WERI-Rb-1 (cell line): ENCODE measurements around the gene OPHN1.
A peak's percentile ranks its signal among the peaks of the same experiment; 100 is the strongest.

ENCODE experiments used
- DNase-seq: peaks from one replicate; pipeline ENCODE4 v3.0.0-alpha.2; 2020
- H3K27ac ChIP-seq: fragments of 250-450 bp; sonication (Bioruptor Pico); 2 replicates; pipeline ENCODE4 v1.5.1; 2020; ENCODE audit warnings: mild to moderate bottlenecking, moderate library complexity
- H3K27me3 ChIP-seq: fragments of 250-450 bp; sonication (Bioruptor Pico); 2 replicates; pipeline ENCODE4 v1.5.1; 2021; ENCODE audit warnings: mild to moderate bottlenecking, low read depth, moderate library complexity; ENCODE audit not compliant: insufficient read depth, severe bottlenecking
- H3K36me3 ChIP-seq: fragments of 250-450 bp; sonication (Bioruptor Pico); 2 replicates; pipeline ENCODE4 v1.5.1; 2020; ENCODE audit warnings: mild to moderate bottlenecking, moderate library complexity
- H3K4me3 ChIP-seq: 2 replicates; pipeline ENCODE4 v1.5.1; 2011; ENCODE audit warnings: low read depth, mild to moderate bottlenecking, control low read depth, low read length
- H3K9me3 ChIP-seq: fragments of 250-450 bp; sonication (Bioruptor Pico); 2 replicates; pipeline ENCODE4 v1.5.1; 2021; ENCODE audit warnings: mild to moderate bottlenecking, moderate library complexity; ENCODE audit not compliant: severe bottlenecking
- TF ChIP-seq, protein P1 (sequence below): IDR thresholded peaks from 2 replicates; pipeline ENCODE4 v1.5.1; 2011; ENCODE audit warnings: low read depth, mild to moderate bottlenecking, control low read depth, inconsistent platforms, low read length

OPHN1 gene, protein sequence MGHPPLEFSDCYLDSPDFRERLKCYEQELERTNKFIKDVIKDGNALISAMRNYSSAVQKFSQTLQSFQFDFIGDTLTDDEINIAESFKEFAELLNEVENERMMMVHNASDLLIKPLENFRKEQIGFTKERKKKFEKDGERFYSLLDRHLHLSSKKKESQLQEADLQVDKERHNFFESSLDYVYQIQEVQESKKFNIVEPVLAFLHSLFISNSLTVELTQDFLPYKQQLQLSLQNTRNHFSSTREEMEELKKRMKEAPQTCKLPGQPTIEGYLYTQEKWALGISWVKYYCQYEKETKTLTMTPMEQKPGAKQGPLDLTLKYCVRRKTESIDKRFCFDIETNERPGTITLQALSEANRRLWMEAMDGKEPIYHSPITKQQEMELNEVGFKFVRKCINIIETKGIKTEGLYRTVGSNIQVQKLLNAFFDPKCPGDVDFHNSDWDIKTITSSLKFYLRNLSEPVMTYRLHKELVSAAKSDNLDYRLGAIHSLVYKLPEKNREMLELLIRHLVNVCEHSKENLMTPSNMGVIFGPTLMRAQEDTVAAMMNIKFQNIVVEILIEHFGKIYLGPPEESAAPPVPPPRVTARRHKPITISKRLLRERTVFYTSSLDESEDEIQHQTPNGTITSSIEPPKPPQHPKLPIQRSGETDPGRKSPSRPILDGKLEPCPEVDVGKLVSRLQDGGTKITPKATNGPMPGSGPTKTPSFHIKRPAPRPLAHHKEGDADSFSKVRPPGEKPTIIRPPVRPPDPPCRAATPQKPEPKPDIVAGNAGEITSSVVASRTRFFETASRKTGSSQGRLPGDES

DNA sequence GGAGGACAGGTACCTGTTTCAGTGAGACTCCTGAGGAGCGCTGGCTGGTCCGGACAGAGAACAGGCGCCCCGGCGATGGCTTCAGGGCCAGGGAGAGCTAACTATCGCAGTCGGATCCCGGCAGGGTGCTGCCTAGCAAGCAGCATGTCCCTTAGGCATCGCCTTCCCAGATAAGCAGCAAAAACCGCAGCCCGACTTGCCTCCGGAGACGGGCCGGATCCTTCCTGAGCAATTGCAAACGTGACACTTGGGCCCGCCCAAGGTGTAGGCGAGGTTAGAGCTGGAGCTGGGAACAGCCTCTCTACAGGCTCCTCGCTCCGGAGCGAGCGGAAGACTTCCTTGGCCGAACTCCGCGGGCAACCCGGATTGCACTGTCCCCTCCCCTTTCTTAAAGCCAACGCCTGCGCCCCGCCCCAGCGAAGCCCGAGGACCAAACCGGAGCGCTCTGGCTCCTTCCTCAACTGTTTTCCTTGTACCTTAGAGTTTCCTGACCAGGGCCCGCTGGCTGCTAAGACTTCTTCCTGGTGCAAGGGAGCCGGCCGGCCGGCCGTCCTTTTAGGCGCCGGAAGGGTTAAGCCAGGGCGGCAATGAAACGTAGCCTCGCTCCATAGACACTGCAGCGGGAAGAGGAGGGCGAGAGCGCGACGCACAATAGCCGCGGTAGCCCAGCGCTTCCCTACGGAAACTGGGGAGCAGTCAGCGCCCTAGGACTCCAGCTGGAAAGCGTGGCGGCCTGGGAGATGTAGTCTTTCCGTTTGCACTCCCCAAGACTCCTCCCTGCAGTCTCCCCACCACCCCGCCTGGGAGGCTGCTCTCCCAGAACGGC, at the start of gene OPHN1:
OPHN1 (minus strand) TSS at position 341 of the 826 bp plus-strand sequence. CDS start 475 bp downstream, outside the sequence.
- TF ChIP-seq, protein P1, sequence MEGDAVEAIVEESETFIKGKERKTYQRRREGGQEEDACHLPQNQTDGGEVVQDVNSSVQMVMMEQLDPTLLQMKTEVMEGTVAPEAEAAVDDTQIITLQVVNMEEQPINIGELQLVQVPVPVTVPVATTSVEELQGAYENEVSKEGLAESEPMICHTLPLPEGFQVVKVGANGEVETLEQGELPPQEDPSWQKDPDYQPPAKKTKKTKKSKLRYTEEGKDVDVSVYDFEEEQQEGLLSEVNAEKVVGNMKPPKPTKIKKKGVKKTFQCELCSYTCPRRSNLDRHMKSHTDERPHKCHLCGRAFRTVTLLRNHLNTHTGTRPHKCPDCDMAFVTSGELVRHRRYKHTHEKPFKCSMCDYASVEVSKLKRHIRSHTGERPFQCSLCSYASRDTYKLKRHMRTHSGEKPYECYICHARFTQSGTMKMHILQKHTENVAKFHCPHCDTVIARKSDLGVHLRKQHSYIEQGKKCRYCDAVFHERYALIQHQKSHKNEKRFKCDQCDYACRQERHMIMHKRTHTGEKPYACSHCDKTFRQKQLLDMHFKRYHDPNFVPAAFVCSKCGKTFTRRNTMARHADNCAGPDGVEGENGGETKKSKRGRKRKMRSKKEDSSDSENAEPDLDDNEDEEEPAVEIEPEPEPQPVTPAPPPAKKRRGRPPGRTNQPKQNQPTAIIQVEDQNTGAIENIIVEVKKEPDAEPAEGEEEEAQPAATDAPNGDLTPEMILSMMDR: no peak
- Histone ChIP-seq H3K27me3 (peaks cover 11% of the 10 kb centered on the region), H3K36me3 (no peaks in the 10 kb centered on the region), H3K27ac (peak within 1 kb of the TSS; percentile 72), H3K9me3 (no peaks in the 10 kb centered on the region), H3K4me3 (peak within 1 kb of the TSS; percentile 54)
- peak; percentile 70 for DNase-seq

DNA sequence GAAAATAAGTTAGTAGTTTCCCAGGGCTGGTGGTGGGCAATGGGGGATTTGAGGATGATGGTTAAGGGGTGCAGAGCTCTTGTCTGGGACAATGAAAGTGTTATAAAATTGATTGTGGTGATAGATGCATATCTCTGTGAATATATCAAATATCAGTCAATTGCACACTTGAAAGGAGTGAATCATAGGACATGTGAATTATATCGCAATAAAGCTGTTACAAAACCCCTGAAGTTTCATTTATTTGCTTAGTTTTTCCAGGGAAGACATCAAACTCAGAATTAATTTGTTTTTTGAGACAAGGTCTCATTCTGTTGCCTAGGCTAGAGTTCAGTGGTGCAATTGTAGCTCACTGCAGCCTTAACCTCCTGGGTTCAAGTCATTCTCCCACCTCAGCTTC, 47.7 kb upstream of the OPHN1 start:
- H3K36me3 ChIP-seq: no peaks in the 10 kb centered on the region
- H3K27me3 ChIP-seq: peaks cover 7% of the 10 kb centered on the region
- no peak overlapping the region for H3K4me3 ChIP-seq
- H3K27ac ChIP-seq: no peak overlapping the region
- H3K9me3 ChIP-seq: no peaks in the 10 kb centered on the region
- no peak for DNase-seq
- TF ChIP-seq, protein P1: no peak

DNA sequence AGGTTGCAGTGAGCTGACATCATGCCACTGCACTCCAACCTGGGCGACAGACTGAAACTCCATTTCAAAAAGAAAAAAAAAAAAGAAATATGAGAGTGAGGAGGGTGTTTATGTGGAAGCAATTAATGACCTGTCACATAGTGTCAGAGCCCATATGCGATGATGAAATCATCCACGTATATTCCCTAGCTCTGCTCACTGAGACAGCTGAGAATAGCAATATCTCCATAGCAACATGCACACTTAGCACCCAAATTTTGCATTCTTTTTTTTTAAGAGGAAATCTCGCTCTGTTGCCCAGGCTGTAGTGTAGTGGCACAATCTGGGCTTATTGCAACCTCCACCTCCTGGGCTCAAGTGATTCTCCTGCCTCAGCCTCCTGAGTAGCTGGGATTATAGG, 31.5 kb upstream of the OPHN1 start:
- Histone ChIP-seq H3K27ac (no peak overlapping the region), H3K27me3 (peaks cover 8% of the 10 kb centered on the region), H3K36me3 (no peaks in the 10 kb centered on the region), H3K4me3 (no peak overlapping the region), H3K9me3 (no peaks in the 10 kb centered on the region)
- no peak for DNase-seq
- TF ChIP-seq, protein P1: no peak

GRCh38 chrX:68463880-68464279, 30.6 kb upstream of the OPHN1 start:
- Histone ChIP-seq H3K36me3 (no peaks in the 10 kb centered on the region), H3K9me3 (no peaks in the 10 kb centered on the region), H3K4me3 (no peak overlapping the region), H3K27me3 (peaks cover 8% of the 10 kb centered on the region), H3K27ac (no peak overlapping the region)
- TF ChIP-seq, protein P1: no peak
- no peak for DNase-seq

GRCh38 chrX:68462653-68463052, 29.4 kb upstream of the OPHN1 start:
- TF ChIP-seq, protein P1: peak; percentile 45
- Histone ChIP-seq H3K27me3 (peaks cover 8% of the 10 kb centered on the region), H3K36me3 (no peaks in the 10 kb centered on the region), H3K4me3 (no peak overlapping the region), H3K9me3 (no peaks in the 10 kb centered on the region), H3K27ac (no peak overlapping the region)
- DNase-seq: peak; percentile 7
